ENCODE data around the gene TLX3. TPM values are rescaled to one million over a fixed set of nuclear protein-coding genes. Genes with fewer than 3 reads are reported as not detected.

The TLX3 gene
- total RNA-seq, 2 donors from 2014 or later: not detected

DNA sequence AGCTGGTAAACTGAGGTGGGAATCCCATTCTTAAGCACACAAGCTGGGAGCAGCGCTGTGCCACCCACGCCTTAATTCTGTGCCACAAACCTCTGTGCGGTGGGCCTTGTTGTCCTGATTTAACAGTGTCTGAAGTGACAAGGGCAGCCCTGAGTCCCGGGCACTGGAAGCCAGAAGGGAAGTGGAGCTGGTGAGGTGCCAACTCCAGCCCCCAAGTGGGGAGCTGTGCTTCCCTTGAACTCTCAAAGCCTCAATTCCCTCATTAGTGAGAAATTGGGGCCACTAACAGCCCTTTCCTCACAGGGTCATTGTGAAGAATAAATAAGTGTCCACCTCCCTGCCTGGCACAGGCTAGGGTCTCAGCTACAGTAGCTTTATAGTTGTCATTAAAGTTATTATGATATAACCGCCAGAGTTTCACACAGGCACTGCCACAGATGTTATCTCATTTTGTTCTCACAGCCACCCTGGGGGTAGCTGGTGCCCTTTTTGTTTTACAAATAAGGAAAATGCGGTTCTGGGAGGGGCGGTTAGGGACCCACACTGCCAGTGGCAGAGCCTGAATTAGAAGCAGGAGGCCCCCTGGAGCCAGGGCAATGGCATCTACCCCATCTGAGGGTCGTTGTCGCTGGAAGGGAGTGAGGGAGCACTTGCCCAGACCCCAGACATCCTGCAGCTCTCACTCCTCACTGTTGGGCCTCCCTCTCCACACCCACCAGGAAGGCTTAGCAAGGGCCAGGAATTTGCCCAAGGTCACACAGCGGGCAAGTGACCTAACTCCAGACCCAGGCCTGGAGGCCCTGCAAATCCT lies 2.1 kb upstream of the TLX3 start:
- Histone ChIP-seq H3K27ac (no peak overlapping the region), H3K4me1 (peaks cover 0 to 39% of the 10 kb centered on the region in 2 donors), H3K4me3 (no peak overlapping the region), H3K9me3 (no peaks in the 10 kb centered on the region), H3K27me3 (peaks cover 46 to 59% of the 10 kb centered on the region in 2 donors), H3K36me3 (no peaks in the 10 kb centered on the region)
- DNase-seq (ENCODE audit: low spot score): no peak
- no peak for TF ChIP-seq CTCF (IDR thresholded peaks at IDR 0.05)

DNA sequence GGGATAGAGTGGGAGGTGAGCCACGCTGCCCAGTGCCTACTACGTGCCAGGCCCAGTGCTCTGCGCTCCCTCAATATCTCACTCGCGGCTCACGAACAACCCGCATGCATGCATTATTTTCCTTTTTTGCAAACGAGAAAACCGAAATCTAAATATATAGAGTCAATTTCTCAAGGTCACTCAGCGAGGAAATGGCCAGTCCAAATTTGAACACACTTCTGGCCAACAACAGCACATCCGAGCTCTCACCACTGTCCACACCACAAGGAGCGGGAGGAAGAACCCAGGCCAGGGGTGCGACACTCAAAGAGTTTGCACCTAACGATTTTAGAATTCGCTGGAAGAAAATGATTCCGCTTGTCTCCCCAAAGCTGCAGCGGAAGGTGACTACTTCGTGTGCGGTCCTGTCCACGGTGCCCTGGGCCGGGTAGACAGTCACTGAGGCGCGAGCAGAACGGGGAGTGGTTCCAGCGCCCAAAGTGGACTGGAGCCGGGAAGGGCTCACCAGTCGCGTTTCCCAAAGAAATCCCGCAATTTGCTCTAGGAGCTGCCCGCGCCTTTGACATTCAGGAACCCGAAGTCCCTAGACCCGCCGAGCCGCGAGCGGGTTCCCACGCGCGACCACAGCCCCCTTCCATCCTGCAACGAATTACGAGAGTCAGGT lies 1.1 kb upstream of the TLX3 start:
- Histone ChIP-seq H3K9me3 (no peaks in the 10 kb centered on the region), H3K4me3 (no peak overlapping the region), H3K4me1 (peaks cover 0 to 49% of the 10 kb centered on the region in 2 donors), H3K36me3 (no peaks in the 10 kb centered on the region), H3K27me3 (peaks cover 52 to 68% of the 10 kb centered on the region in 2 donors), H3K27ac (no peak overlapping the region)
- TF ChIP-seq CTCF (IDR thresholded peaks at IDR 0.05): no peak
- no peak for DNase-seq (ENCODE audit: low spot score)

DNA sequence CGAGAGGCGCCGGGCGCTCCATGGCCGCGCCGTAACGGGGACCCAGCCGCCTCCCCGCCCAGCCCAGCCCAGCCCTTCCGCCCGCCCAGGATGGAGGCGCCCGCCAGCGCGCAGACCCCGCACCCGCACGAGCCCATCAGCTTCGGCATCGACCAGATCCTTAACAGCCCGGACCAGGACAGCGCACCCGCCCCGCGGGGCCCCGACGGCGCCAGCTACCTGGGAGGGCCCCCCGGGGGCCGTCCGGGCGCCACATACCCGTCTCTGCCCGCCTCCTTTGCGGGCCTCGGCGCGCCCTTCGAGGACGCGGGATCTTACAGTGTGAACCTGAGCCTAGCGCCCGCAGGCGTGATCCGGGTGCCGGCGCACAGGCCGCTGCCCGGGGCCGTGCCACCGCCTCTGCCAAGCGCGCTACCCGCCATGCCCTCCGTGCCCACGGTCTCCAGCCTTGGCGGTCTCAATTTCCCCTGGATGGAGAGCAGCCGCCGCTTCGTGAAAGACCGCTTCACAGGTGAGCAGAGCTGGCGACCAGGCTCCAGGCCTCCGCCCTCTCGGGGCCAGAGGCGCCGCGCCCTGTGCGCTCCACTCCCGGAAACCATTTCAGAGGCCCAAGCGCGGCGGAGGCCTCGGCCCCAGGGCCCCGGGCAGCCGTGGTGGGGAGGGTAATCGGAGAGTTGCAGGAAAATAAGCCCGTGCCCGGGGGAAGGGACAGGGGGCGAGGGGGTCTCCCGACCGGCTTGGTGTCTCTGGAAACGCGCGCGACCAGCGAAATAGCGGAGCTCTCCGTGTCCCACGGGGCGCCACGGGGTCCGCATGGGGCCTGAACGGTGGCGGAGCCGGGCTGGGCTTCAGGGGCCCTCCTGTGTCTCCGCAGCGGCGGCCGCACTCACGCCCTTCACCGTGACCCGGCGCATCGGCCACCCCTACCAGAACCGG lies 496 bp downstream of the TLX3 start:
- Histone ChIP-seq H3K4me1 (peaks cover 0 to 51% of the 10 kb centered on the region in 2 donors), H3K27ac (no peak overlapping the region), H3K27me3 (peaks cover 63 to 82% of the 10 kb centered on the region in 2 donors), H3K9me3 (no peaks in the 10 kb centered on the region), H3K36me3 (no peaks in the 10 kb centered on the region), H3K4me3 (no peak overlapping the region)
- DNase-seq (ENCODE audit: low spot score): no peak
- TF ChIP-seq CTCF (IDR thresholded peaks at IDR 0.05): no peak

- H3K27ac ChIP-seq: no peak overlapping the region
- H3K4me3 ChIP-seq: no peak overlapping the region
- H3K27me3 ChIP-seq: peaks cover 69 to 88% of the 10 kb centered on the region in 2 donors
- no peak for DNase-seq (ENCODE audit: low spot score)
- TF ChIP-seq CTCF (IDR thresholded peaks at IDR 0.05): no peak
- H3K9me3 ChIP-seq: no peaks in the 10 kb centered on the region
- no peaks in the 10 kb centered on the region for H3K36me3 ChIP-seq
- H3K4me1 ChIP-seq: peaks cover 0 to 59% of the 10 kb centered on the region in 2 donors
Observed at GRCh38 chr5:171310212-171310818, 1.3 kb downstream of the TLX3 start.

GRCh38 chr5:171310819-171311321 lies 1.8 kb downstream of the TLX3 start:
- Histone ChIP-seq H3K36me3 (no peaks in the 10 kb centered on the region), H3K4me1 (peaks cover 0 to 65% of the 10 kb centered on the region in 2 donors), H3K4me3 (no peak overlapping the region), H3K9me3 (no peaks in the 10 kb centered on the region), H3K27ac (no peak overlapping the region), H3K27me3 (peaks cover 75 to 92% of the 10 kb centered on the region in 2 donors)
- no peak for TF ChIP-seq CTCF (IDR thresholded peaks at IDR 0.05)
- no peak for DNase-seq (ENCODE audit: low spot score)

All from right atrium auricular region (tissue), 2 donors.